PFSK-1 (cell line): ENCODE data around the gene APPL2.

Experiments used
- FOXP2 ChIP-seq: optimal IDR thresholded peaks from 2 replicates; pipeline ENCODE3; 2011; ENCODE audit warnings: borderline replicate concordance, control low read depth, inconsistent platforms; ENCODE audit not compliant: insufficient read depth; ENCODE audit errors: extremely low read length, extremely low read depth
- POLR2AphosphoS5 ChIP-seq: IDR thresholded peaks from 2 replicates; pipeline ENCODE4 v1.6.1; 2012; ENCODE audit warnings: low read depth, mild to moderate bottlenecking, control low read depth, low read length, moderate library complexity
- SIN3A ChIP-seq: IDR thresholded peaks from 2 replicates; pipeline ENCODE4 v1.6.1; 2012; ENCODE audit warnings: mild to moderate bottlenecking, low read length, moderate library complexity, borderline replicate concordance; ENCODE audit not compliant: insufficient read depth
- TAF1 ChIP-seq: IDR thresholded peaks from 2 replicates; pipeline ENCODE4 v1.6.1; 2012; ENCODE audit warnings: low read length, control low read depth, borderline replicate concordance; ENCODE audit not compliant: insufficient read depth
- TF ChIP-seq, protein P1 (sequence below), 2 experiments: IDR thresholded peaks; 2 replicates each; pipeline versions ENCODE4 v1.6.1 to v1.8.0; 2011 to 2012; ENCODE audit warnings: low read depth in 2 of 2, low read length in 2 of 2, control low read depth in 1 of 2, inconsistent platforms in 1 of 2, mild to moderate bottlenecking in 1 of 2, moderate library complexity in 1 of 2; ENCODE audit not compliant: insufficient read depth in 1 of 2

The APPL2 gene

DNA sequence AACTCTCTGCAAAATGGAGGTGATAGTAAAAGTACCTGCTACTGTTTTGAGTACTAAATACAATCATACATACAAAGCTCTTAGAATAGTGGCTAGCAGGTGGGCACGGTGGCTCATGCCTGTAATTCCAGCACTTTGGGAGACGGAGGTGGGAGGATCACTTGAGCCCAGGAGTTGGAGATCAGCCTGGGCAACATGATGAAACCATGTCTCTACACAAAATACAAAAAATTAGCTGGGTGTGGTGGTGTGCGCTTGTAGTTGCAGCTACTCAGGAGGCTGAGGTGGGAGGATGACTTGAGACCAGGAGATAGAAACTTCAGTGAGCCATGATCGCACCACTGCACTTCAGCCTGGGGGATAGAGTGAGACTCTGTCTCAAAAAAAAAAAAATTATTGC, 28.8 kb upstream of the APPL2 start:
- TF ChIP-seq FOXP2 (no peak), TAF1 (no peak), SIN3A (no peak), POLR2AphosphoS5 (no peak)
- TF ChIP-seq, protein P1, sequence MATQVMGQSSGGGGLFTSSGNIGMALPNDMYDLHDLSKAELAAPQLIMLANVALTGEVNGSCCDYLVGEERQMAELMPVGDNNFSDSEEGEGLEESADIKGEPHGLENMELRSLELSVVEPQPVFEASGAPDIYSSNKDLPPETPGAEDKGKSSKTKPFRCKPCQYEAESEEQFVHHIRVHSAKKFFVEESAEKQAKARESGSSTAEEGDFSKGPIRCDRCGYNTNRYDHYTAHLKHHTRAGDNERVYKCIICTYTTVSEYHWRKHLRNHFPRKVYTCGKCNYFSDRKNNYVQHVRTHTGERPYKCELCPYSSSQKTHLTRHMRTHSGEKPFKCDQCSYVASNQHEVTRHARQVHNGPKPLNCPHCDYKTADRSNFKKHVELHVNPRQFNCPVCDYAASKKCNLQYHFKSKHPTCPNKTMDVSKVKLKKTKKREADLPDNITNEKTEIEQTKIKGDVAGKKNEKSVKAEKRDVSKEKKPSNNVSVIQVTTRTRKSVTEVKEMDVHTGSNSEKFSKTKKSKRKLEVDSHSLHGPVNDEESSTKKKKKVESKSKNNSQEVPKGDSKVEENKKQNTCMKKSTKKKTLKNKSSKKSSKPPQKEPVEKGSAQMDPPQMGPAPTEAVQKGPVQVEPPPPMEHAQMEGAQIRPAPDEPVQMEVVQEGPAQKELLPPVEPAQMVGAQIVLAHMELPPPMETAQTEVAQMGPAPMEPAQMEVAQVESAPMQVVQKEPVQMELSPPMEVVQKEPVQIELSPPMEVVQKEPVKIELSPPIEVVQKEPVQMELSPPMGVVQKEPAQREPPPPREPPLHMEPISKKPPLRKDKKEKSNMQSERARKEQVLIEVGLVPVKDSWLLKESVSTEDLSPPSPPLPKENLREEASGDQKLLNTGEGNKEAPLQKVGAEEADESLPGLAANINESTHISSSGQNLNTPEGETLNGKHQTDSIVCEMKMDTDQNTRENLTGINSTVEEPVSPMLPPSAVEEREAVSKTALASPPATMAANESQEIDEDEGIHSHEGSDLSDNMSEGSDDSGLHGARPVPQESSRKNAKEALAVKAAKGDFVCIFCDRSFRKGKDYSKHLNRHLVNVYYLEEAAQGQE (IDR thresholded peaks at IDR 0.05; ENCODE audit: insufficient read depth in 1 of 2, low read depth in 2 of 2, low read length in 2 of 2): no peak

DNA sequence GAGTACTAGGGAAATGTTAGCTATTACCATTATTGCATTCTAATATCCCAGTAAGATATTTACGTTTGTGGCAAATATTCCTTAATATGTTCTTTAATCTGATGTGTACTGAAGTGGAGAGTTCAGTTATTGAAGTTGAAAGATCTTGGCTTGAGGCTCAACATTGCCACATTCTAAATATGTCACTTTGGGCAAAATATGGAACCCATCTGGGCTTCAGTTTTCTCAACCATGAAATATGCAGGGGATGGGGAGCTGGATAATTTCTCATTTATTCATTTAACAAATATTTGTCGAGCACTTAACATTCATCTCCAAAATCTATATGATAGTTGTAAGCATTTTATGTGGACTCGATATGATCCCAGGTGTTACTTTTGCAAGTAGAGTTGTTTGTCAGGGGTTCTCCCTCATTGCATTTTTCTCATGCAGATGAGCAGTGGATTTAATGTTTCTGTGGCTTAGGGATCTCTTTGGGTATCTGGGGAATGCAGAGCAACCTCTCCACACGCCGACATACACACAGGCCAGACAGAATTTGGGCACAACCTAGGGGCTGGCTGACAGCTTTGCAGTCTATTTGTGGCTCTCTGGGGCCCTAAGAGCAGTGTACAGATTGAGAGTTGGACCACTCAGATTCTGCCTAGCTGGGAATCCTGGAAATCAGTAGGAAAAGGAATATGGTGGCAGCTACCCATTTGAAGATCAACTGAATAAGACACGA, 26.6 kb upstream of the APPL2 start:
- TF ChIP-seq POLR2AphosphoS5 (no peak), FOXP2 (no peak), TAF1 (no peak), SIN3A (no peak)
- TF ChIP-seq, protein P1 (IDR thresholded peaks at IDR 0.05; ENCODE audit: insufficient read depth in 1 of 2, low read depth in 2 of 2, low read length in 2 of 2): no peak

DNA sequence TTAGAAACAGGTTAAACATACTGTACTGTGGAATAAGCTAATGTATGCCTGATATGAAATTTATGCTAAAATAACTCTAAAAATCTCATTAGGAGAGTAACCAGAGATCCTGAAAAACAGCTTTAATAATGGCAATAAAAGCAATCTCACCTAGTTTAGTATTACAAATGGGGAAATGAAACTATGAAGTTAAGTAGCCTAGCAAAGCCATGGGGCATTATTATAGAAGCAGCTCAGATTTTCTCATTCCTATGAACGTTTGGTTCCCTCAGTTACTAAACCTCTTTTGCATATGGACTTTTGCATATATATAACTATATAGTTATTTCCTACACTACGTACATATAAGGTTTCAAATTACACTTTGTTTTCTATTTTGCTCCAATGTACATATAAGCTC, 25.0 kb upstream of the APPL2 start:
- TF ChIP-seq, protein P1 (IDR thresholded peaks at IDR 0.05; ENCODE audit: insufficient read depth in 1 of 2, low read depth in 2 of 2, low read length in 2 of 2): no peak
- TF ChIP-seq SIN3A (no peak), TAF1 (no peak), POLR2AphosphoS5 (no peak)

DNA sequence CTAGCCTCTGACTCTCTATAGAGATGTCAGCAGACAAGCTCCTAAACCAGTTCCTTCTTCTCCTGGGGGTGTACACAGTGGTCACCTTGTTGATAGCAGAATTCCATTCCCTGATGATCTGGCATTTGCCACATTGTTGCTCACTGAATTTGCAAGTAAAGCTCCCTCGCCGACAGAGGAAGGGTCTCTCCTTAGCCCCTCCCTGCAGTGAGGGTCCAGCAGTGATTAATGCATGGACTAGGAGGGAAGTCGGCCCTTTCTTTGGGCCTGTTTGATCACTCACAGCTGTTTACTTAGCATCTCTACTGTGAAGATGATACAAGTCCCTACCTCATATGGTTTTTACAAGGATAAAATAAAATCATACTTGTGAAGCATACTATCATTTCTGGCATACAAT, 23.3 kb upstream of the APPL2 start:
- TF ChIP-seq, protein P1 (IDR thresholded peaks at IDR 0.05; ENCODE audit: insufficient read depth in 1 of 2, low read depth in 2 of 2, low read length in 2 of 2): no peak
- TF ChIP-seq FOXP2 (no peak), SIN3A (no peak), TAF1 (no peak), POLR2AphosphoS5 (no peak)

DNA sequence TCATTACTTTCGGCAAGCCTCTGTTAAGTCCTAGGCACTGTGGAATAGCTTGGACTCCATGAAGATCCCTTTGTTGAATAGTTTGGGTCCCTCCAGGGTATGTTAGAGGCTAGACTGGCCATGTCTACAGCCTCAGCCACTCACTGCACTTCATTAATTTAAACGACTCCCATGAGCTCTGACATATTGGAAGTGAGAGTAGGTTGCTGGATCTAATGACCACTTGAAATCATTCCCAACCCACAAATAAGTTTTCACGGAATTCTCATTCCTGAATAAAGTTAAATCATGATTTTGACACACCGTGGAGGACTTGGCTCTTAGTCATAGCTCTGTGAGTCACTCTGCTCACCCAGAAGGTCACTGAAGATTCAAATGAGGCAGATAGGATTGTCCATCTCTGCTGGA, 21.4 kb upstream of the APPL2 start:
- no peak for TF ChIP-seq FOXP2
- no peak for TF ChIP-seq TAF1
- TF ChIP-seq, protein P1 (IDR thresholded peaks at IDR 0.05; ENCODE audit: insufficient read depth in 1 of 2, low read depth in 2 of 2, low read length in 2 of 2): no peak
- no peak for TF ChIP-seq POLR2AphosphoS5
- TF ChIP-seq SIN3A: no peak
